Measurements from ENCODE around the gene LTV1.

LTV1 gene

DNA sequence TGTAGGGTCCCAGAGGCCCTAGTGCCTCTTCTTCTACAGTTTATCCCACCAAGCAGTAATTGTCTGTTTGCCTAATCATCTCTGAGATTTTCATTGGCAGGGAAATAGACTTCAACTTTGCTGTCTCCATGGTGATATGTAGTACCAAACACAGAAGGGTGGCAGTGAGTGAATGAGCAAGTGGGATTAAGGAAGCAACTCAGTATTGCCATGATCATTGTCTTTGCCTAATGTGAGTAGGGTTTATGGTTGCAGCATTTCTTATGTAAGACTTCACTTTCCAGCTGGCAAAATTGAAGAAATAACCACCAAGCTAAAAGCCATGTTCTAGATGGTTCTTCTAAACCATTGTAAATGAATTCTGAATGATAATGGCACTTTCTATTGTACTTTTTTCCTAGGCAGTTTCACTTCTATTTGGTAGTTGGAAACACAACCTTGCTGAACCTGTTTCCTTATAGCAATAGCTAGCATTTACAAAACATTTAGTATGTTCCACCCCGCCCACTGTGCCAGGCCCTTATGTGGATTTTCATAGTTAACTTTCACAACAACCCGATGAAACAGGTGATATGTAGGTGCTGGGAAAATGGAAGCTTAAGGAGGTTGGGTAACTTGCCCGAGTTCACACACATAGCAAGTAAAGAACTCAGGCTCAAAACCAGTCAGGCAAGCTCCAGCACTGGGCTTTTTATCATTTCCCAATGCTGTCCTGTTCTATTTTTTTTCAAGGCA, 53.2 kb downstream of the LTV1 start:
- no peak for DNase-seq

- DNase-seq: no peak
Observed at GRCh38 chr6:143900358-143900757, 57.2 kb downstream of the LTV1 start.

GRCh38 chr6:143901885-143902750, 59.0 kb downstream of the LTV1 start:
- no peak for DNase-seq

DNA sequence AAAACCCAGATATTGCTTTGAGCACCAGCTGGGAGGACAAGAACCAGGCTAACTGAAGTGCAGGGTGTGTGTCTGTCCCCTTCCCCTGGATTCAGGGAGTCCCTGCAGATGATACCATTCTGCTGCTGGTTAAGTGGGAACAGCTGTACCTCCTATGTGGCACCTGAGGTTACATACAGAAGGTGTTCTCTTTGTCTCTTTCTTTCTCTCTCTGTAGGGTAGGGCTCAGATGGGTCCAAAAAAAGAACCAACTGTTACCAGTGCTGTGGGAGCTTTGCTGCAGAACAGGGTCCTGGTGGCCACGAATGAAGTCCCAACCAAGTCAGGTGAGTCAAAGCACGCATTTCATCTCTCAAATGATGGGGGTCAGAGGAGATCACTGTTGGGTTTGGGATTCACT, 59.7 kb downstream of the LTV1 start:
- no peak for DNase-seq

GRCh38 chr6:143911028-143911427, 67.9 kb downstream of the LTV1 start:
- DNase-seq: no peak

DNA sequence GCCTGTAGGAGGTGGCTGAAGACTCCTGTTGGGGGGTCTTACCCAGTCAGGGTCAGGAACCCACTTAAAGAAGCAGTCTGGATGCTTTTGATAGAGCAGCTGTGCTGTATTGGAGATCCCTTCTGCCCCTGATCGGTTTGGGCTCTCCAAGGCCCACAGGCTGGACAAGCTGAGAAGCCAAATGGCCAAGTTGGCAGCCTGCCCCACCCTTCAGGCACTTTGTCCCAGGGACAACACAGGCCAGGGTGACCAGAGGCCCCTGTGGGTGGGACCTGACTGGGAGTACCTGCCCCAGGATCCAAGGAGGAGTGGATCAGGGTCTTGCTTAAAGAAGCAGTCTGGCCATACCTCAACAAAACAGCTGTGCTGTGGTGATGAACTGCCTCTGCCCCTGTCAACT, 69.5 kb downstream of the LTV1 start:
- DNase-seq: no peak
